Mesothelial cell of epicardium (in vitro differentiated cells): ENCODE measurements around the gene GRAP2. TPM values are rescaled to one million over a fixed set of nuclear protein-coding genes. Genes with fewer than 3 reads are reported as not detected.
"Not testable (repeated sequence)": the region's sequence is repeated elsewhere in the genome, so short reads cannot be mapped to it uniquely, and the experiment has no call there.

Experiments used
- DNase-seq, 2 experiments: peaks; one replicate each; pipeline ENCODE4 v3.0.0; 2021; ENCODE audit warnings: low spot score in 2 of 2; ENCODE audit not compliant: unreplicated experiment in 2 of 2
- H3K27ac Mint-ChIP-seq: 2 replicates; pipeline ENCODE4 v1.8.0; 2021; ENCODE audit warnings: mixed read lengths
- H3K27me3 Mint-ChIP-seq: 2 replicates; pipeline ENCODE4 v1.8.0; 2021; ENCODE audit warnings: low read depth, mixed read lengths
- H3K36me3 Mint-ChIP-seq: 2 replicates; pipeline ENCODE4 v1.8.0; 2021; ENCODE audit warnings: mixed read lengths
- H3K4me1 Mint-ChIP-seq: 2 replicates; pipeline ENCODE4 v1.8.0; 2021; ENCODE audit warnings: mixed read lengths
- H3K4me3 Mint-ChIP-seq: 2 replicates; pipeline ENCODE4 v1.8.0; 2021; ENCODE audit warnings: mild to moderate bottlenecking, moderate library complexity, mixed read lengths
- H3K9me3 Mint-ChIP-seq: 2 replicates; pipeline ENCODE4 v1.8.0; 2021; ENCODE audit warnings: mixed read lengths
- total RNA-seq: library from RNA; stranded (reverse); gene quantifications from 3 replicates; pipeline ENCODE4 v1.2.1, GENCODE V29; 2021
- TF ChIP-seq, protein P1 (sequence below): fragments of 200-600 bp; sonication (generic); IDR thresholded peaks from one replicate; pipeline ENCODE4 v1.5.0; 2021; ENCODE audit warnings: antibody characterized with exemption; ENCODE audit not compliant: unreplicated experiment

The GRAP2 gene
- total RNA-seq, 1 donor from 2014 or later: not detected

DNA sequence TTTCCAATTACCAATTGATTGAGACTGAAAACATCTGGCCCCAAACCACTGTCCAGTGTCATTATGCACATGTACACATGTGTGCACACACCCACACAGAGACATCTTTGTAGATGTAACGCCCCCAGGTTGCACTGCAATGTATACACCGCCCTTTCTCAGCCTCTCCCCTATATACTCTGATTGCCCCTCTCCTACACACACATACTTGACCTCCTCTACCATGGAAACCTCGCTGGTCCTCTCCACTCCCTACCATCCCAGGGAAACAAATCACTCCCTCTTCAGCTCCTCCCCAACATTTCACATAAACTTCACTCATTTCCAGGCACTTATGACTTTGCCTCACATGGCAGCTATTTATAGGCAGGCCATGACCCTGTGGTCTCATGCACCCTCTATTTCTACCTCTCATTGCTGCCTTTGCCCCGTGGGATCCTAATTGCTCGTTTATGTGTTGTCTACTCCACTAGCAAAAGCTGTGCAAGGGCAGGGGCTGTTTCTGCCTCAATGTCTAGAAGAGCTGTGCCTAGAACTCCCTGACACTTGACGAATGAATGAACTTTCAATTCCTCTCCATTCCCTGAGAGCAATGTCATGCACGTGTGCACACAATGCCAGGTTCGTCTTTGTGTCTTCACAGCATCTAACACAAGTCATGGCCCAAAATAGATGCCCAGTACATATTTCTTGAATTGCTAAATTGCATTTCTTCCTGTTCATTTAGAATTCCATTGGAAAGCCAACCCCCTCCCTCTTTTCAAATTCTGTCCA lies 49.3 kb downstream of the GRAP2 start:
- Mint-ChIP-seq H3K4me3 (no peak overlapping the region), H3K4me1 (peaks cover 24% of the 10 kb centered on the region), H3K9me3 (no peaks in the 10 kb centered on the region), H3K27ac (no peak overlapping the region), H3K27me3 (no peaks in the 10 kb centered on the region), H3K36me3 (no peaks in the 10 kb centered on the region)
- no peak for DNase-seq
- TF ChIP-seq, protein P1, sequence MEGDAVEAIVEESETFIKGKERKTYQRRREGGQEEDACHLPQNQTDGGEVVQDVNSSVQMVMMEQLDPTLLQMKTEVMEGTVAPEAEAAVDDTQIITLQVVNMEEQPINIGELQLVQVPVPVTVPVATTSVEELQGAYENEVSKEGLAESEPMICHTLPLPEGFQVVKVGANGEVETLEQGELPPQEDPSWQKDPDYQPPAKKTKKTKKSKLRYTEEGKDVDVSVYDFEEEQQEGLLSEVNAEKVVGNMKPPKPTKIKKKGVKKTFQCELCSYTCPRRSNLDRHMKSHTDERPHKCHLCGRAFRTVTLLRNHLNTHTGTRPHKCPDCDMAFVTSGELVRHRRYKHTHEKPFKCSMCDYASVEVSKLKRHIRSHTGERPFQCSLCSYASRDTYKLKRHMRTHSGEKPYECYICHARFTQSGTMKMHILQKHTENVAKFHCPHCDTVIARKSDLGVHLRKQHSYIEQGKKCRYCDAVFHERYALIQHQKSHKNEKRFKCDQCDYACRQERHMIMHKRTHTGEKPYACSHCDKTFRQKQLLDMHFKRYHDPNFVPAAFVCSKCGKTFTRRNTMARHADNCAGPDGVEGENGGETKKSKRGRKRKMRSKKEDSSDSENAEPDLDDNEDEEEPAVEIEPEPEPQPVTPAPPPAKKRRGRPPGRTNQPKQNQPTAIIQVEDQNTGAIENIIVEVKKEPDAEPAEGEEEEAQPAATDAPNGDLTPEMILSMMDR: no peak

DNA sequence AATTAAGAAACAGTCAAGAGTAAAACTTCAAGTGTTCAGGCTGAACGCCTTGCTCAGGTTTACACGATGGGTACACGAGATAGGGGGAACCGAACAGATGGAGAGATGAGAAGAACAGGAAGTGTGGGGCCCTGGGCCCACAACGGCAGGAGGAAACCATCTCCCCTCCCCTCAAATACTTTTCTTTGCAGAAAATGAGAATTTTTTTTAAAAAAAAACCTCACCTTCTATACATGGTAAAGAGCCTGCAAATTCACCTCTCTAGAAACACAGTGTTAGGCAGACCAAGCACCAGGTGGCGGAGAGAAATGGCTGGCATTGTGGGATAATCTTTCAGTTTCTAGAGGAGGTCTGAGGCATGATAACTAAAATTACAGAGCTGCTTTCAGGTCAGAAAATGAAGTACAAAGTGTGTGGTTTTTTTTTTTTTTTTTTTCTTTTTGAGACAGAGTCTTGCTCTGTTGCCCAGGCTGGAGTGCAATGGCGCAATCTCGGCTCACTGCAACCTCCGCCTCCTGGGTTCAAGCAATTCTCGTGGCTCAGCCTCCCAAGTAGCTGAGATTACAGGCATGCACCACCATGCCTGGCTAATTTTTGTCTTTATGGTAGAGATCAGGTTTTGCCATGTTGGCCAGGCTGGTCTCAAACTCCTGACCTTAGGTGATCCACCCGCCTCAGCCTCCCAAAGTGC lies 50.9 kb downstream of the GRAP2 start:
- not testable (repeated sequence) for DNase-seq, H3K36me3 Mint-ChIP-seq, H3K27ac Mint-ChIP-seq, H3K9me3 Mint-ChIP-seq, H3K4me3 Mint-ChIP-seq, H3K27me3 Mint-ChIP-seq
- H3K4me1 Mint-ChIP-seq: peaks cover 27% of the 10 kb centered on the region

DNA sequence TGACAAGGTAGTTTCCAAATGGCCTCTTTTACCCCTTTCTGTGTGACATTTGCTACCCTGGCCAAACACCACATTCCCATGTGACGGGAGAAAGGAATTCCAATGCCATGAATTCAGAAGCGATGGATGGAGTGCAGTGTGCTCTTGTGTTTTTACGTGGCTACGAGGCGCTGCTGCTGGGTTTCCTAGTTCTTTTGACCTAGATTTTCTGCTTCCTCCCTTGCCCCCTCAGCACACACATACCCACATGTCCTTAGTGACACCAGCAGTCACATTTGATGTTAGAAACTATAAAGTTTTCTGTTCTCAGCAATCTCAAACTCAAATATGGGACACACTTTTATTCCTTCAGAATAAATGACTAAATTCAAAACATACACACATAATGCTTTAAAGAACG lies 51.5 kb downstream of the GRAP2 start:
- Mint-ChIP-seq H3K9me3 (no peaks in the 10 kb centered on the region), H3K36me3 (no peaks in the 10 kb centered on the region), H3K27me3 (no peaks in the 10 kb centered on the region), H3K27ac (no peak overlapping the region), H3K4me1 (peaks cover 25% of the 10 kb centered on the region), H3K4me3 (no peak overlapping the region)
- TF ChIP-seq, protein P1: no peak
- no peak for DNase-seq

DNA sequence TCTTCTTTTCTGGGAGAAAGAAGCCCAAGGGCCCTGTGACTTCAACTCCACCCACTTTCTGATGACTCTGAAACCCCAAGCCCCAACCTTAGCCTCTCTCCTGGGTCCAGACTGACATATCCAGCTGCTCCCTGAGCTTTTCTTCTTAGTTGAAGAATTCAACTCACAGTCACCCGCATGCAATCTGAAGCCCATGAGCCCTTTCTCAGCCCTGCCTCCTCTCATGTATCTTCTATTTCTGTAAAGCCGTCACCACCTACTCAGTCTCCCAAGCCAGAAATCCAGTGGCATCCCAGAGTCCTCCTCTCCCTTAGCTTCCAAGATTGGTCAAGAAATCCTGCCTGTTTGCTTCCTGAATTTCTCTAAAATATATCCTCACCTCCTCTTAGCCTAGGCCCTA lies 52.2 kb downstream of the GRAP2 start:
- Mint-ChIP-seq H3K4me1 (peaks cover 25% of the 10 kb centered on the region), H3K36me3 (no peaks in the 10 kb centered on the region), H3K27ac (no peak overlapping the region), H3K4me3 (no peak overlapping the region), H3K9me3 (no peaks in the 10 kb centered on the region), H3K27me3 (no peaks in the 10 kb centered on the region)
- TF ChIP-seq, protein P1: no peak
- DNase-seq: no peak

DNA sequence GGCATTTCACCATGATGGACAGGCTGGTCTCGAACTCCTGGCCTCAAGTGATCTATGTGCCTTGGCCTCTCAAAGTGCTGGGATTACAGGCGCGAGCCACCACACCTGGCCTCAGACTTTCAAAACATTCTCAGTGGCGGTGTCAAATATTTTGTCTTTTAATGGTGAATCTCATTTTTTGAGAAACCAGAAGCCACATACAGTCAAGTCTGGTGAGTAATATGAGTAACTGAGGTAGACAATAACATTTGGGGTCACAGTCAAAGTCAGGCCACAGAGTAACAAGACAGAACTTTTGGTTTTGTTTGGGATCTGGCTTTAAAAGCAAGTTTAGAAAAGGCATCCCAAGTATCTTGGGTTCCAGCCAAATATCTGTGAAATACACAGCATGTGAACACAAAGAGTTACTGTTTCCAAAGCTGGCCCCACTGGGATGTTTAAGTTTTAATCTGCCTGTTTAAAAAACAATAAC lies 53.7 kb downstream of the GRAP2 start:
- peak overlapping the region; percentile 80 for H3K27ac Mint-ChIP-seq

More for the DNA sequence above, 53.7 kb downstream of the GRAP2 start:
- H3K4me1 Mint-ChIP-seq: peaks cover 22% of the 10 kb centered on the region
- H3K9me3 Mint-ChIP-seq: no peaks in the 10 kb centered on the region
- H3K27me3 Mint-ChIP-seq: peaks cover 5% of the 10 kb centered on the region
- DNase-seq: no peak
- H3K36me3 Mint-ChIP-seq: no peaks in the 10 kb centered on the region
- TF ChIP-seq, protein P1: no peak
- H3K4me3 Mint-ChIP-seq: no peak overlapping the region
